ENCODE results near the gene CTXN2.
A peak's percentile ranks its signal among the peaks of the same experiment; 100 is the strongest.

The CTXN2 gene

GRCh38 chr15:48225771-48226170, 34.3 kb downstream of the CTXN2 start:
- Mint-ChIP-seq H3K4me1 (peaks cover 60% of the 10 kb centered on the region), H3K27ac (peak overlapping the region; percentile 56), H3K9me3 (no peaks in the 10 kb centered on the region), H3K4me3 (peak overlapping the region; percentile 26), H3K36me3 (ENCODE audit: low read depth) (no peaks in the 10 kb centered on the region), H3K27me3 (ENCODE audit: low read depth, poor library complexity) (peaks cover 5% of the 10 kb centered on the region)
- no peak for DNase-seq
- TF ChIP-seq, protein P1, sequence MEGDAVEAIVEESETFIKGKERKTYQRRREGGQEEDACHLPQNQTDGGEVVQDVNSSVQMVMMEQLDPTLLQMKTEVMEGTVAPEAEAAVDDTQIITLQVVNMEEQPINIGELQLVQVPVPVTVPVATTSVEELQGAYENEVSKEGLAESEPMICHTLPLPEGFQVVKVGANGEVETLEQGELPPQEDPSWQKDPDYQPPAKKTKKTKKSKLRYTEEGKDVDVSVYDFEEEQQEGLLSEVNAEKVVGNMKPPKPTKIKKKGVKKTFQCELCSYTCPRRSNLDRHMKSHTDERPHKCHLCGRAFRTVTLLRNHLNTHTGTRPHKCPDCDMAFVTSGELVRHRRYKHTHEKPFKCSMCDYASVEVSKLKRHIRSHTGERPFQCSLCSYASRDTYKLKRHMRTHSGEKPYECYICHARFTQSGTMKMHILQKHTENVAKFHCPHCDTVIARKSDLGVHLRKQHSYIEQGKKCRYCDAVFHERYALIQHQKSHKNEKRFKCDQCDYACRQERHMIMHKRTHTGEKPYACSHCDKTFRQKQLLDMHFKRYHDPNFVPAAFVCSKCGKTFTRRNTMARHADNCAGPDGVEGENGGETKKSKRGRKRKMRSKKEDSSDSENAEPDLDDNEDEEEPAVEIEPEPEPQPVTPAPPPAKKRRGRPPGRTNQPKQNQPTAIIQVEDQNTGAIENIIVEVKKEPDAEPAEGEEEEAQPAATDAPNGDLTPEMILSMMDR (IDR thresholded peaks at IDR 0.05), result no peak

DNA sequence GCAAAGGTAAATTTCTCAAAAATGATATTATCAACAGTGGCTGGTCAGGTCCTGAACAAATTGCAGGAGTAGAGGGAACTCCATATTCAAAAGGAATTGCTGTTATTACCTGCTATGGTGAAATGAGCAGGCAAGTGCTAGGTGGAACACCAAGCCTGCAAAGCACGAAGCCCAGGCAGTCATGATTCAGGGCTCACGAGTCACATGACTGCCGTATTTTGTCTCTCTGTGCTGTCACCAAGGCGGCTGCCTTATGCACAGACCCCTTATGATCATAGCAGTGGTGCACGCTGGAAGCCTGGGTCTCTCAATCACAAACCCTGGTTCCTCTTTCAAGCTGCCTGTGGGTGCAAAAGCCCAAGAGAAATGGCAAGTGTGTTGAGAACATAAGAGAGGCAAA, 39.0 kb downstream of the CTXN2 start:
- Mint-ChIP-seq H3K4me3 (no peak overlapping the region), H3K27me3 (ENCODE audit: low read depth, poor library complexity) (peaks cover 10% of the 10 kb centered on the region), H3K9me3 (no peaks in the 10 kb centered on the region), H3K4me1 (peaks cover 24% of the 10 kb centered on the region), H3K36me3 (ENCODE audit: low read depth) (no peaks in the 10 kb centered on the region), H3K27ac (no peak overlapping the region)
- no peak for DNase-seq
- TF ChIP-seq, protein P1 (IDR thresholded peaks at IDR 0.05), result no peak

- no peaks in the 10 kb centered on the region for H3K9me3 Mint-ChIP-seq
- H3K27ac Mint-ChIP-seq, result no peak overlapping the region
- no peaks in the 10 kb centered on the region for H3K36me3 Mint-ChIP-seq (ENCODE audit: low read depth)
- DNase-seq, result no peak
- no peak overlapping the region for H3K4me3 Mint-ChIP-seq
- TF ChIP-seq, protein P1 (IDR thresholded peaks at IDR 0.05), result no peak
- H3K27me3 Mint-ChIP-seq (ENCODE audit: low read depth, poor library complexity), result peaks cover 11% of the 10 kb centered on the region
- H3K4me1 Mint-ChIP-seq, result peaks cover 15% of the 10 kb centered on the region
Observed at GRCh38 chr15:48233246-48233645, 41.8 kb downstream of the CTXN2 start.

GRCh38 chr15:48239334-48239733, 47.9 kb downstream of the CTXN2 start:
- Mint-ChIP-seq H3K4me3 (no peak overlapping the region), H3K27me3 (ENCODE audit: low read depth, poor library complexity) (peaks cover 9% of the 10 kb centered on the region), H3K36me3 (ENCODE audit: low read depth) (no peaks in the 10 kb centered on the region), H3K9me3 (no peaks in the 10 kb centered on the region), H3K4me1 (peaks cover 27% of the 10 kb centered on the region), H3K27ac (no peak overlapping the region)
- TF ChIP-seq, protein P1 (IDR thresholded peaks at IDR 0.05), result no peak
- no peak for DNase-seq

- H3K4me1 Mint-ChIP-seq, result peaks cover 27% of the 10 kb centered on the region
- H3K4me3 Mint-ChIP-seq, result no peak overlapping the region
- peaks cover 9% of the 10 kb centered on the region for H3K27me3 Mint-ChIP-seq (ENCODE audit: low read depth, poor library complexity)
- H3K27ac Mint-ChIP-seq, result no peak overlapping the region
- no peak for DNase-seq
- TF ChIP-seq, protein P1 (IDR thresholded peaks at IDR 0.05), result no peak
- no peaks in the 10 kb centered on the region for H3K36me3 Mint-ChIP-seq (ENCODE audit: low read depth)
- H3K9me3 Mint-ChIP-seq, result no peaks in the 10 kb centered on the region
Observed at GRCh38 chr15:48242015-48242414, 50.5 kb downstream of the CTXN2 start.

- TF ChIP-seq, protein P1 (IDR thresholded peaks at IDR 0.05), result no peak
- peak overlapping the region; percentile 40 for H3K27ac Mint-ChIP-seq
- H3K9me3 Mint-ChIP-seq, result no peaks in the 10 kb centered on the region
- no peaks in the 10 kb centered on the region for H3K36me3 Mint-ChIP-seq (ENCODE audit: low read depth)
- H3K27me3 Mint-ChIP-seq (ENCODE audit: low read depth, poor library complexity), result peaks cover 9% of the 10 kb centered on the region
- peaks cover 24% of the 10 kb centered on the region for H3K4me1 Mint-ChIP-seq
- no peak for DNase-seq
- no peak overlapping the region for H3K4me3 Mint-ChIP-seq
Observed at GRCh38 chr15:48242535-48242934, 51.1 kb downstream of the CTXN2 start.
